Suprapubic skin (tissue), 3 donors: ENCODE data around the gene SOHLH1.

Source experiments
- POLR2A ChIP-seq, 2 donors: fragments of 450-650 bp; IDR thresholded peaks; one replicate each; pipeline ENCODE4 v1.6.1; 2017; ENCODE audit warnings: antibody characterized with exemption in 2 of 2, mild to moderate bottlenecking in 2 of 2, moderate library complexity in 2 of 2
- TF ChIP-seq, protein P1 (sequence below), 2 donors: fragments of 200-600 bp in 1 of 2; fragments of 450-650 bp in 1 of 2; sonication (generic) in 1 of 2; IDR thresholded peaks; one replicate each; pipeline ENCODE4 v1.5.1; 2016 to 2019; ENCODE audit warnings: antibody characterized with exemption in 2 of 2, mild to moderate bottlenecking in 1 of 2, moderate library complexity in 1 of 2

DNA sequence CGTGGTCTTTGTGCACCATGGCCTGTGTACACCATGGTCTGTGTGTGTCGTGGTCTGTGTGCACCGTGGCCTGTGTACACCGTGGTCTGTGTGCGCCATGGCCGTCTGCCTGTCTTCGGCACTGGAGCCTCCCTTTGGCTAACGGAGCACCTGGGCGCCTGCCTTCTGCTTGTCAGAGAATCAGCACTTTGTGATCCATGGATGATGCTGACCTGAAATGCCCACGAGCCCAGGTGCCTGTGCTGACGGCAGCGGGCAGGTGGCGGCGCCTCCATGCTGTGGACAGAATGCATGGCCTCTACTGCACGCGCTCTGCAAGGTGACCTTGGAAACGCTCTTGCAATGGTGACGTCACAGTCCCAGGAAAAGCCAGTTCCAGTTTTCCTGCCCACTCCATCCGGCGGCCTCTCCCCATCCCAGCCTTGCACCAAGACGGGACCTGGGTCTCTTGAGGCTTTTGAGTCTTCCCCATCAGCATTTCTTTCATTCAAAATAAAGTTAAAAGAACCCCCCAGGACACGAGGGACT lies 21.6 kb downstream of the SOHLH1 start:
- TF ChIP-seq, protein P1, sequence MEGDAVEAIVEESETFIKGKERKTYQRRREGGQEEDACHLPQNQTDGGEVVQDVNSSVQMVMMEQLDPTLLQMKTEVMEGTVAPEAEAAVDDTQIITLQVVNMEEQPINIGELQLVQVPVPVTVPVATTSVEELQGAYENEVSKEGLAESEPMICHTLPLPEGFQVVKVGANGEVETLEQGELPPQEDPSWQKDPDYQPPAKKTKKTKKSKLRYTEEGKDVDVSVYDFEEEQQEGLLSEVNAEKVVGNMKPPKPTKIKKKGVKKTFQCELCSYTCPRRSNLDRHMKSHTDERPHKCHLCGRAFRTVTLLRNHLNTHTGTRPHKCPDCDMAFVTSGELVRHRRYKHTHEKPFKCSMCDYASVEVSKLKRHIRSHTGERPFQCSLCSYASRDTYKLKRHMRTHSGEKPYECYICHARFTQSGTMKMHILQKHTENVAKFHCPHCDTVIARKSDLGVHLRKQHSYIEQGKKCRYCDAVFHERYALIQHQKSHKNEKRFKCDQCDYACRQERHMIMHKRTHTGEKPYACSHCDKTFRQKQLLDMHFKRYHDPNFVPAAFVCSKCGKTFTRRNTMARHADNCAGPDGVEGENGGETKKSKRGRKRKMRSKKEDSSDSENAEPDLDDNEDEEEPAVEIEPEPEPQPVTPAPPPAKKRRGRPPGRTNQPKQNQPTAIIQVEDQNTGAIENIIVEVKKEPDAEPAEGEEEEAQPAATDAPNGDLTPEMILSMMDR (IDR thresholded peaks at IDR 0.05) = no peak
- TF ChIP-seq POLR2A (IDR thresholded peaks at IDR 0.05) = no peak
